Pancreas (tissue), 10 donors: ENCODE results near the gene GASK1A. TPM values are rescaled to one million over a fixed set of nuclear protein-coding genes. Genes with fewer than 3 reads are reported as not detected.
A peak's percentile ranks its signal among the peaks of the same experiment; 100 is the strongest.

Experiments
- ATAC-seq, 4 donors: fragments of 200-7000 bp; cut with Tn5 transposase; one replicate each; pipeline versions ENCODE4 v1.8.0 to v1.9.1; 2020; ENCODE audit warnings: mild to moderate bottlenecking in 4 of 4, moderate library complexity in 4 of 4
- DNase-seq, 6 donors: peaks; one replicate each; pipeline ENCODE4 v3.0.0-alpha.2; 2020
- FAIRE-seq: peaks from 2 replicates; lab custom pipeline; 2012; peaks lifted over from hg19 to GRCh38; lab: Jason Lieb, UNC
- H3K27ac ChIP-seq, 4 donors: fragments of 200-600 bp; sonication (generic); 1 replicate in 3 of 4; 2 replicates in 1 of 4; pipeline versions ENCODE4 v1.5.0 to v1.8.0; 2020
- H3K27me3 ChIP-seq, 4 donors: fragments of 200-600 bp; one replicate each; pipeline ENCODE4 v1.8.0; 2021
- H3K36me3 ChIP-seq, 3 donors: fragments of 200-600 bp; sonication (generic) in 1 of 3; one replicate each; pipeline versions ENCODE4 v1.5.0 to v1.8.0; 2020 to 2021
- H3K4me1 ChIP-seq, 3 donors: fragments of 200-600 bp; one replicate each; pipeline ENCODE4 v1.8.0; 2021
- H3K4me3 ChIP-seq, 4 donors: fragments of 200-600 bp; sonication (generic) in 2 of 4; one replicate each; pipeline versions ENCODE4 v1.5.0 to v1.8.0; 2020 to 2021
- H3K9me3 ChIP-seq, 4 donors: fragments of 200-600 bp; one replicate each; pipeline ENCODE4 v1.8.0; 2021
- CTCF ChIP-seq, 4 donors: fragments of 200-600 bp; sonication (generic) in 3 of 4; IDR thresholded peaks; one replicate each; pipeline versions ENCODE4 v1.5.0 to v1.8.0; 2021; ENCODE audit warnings: antibody characterized with exemption in 4 of 4
- WGBS, 2 donors: extraction: QIAGEN DNeasy Blood & Tissue Kit; methylation state at CpG; one replicate each; pipeline ENCODE4 v1.1.7; 2013; 5-methylcytosine and 5-hydroxymethylcytosine counted together
- intact Hi-C, 3 donors: fragments of 100-400 bp; cut with DNase I; formaldehyde crosslinking; loops; one replicate each; pipeline versions ENCODE4 v1.11.1 to v1.14.2; 2022
- polyA plus RNA-seq, 2 donors: library from polyadenylated mRNA; stranded (reverse); fragments of 200-250 nt; gene quantifications; one replicate each; pipeline ENCODE4 v1.2.3, GENCODE V29; 2013
- total RNA-seq, 6 donors: library from RNA; stranded (reverse); fragmentation: NEBNext Ultra II Directional in 4 of 6; extraction: Animal tissue kit (Norgen Biotek cat#: 25700) in 4 of 6; gene quantifications; one replicate each; pipeline versions ENCODE4 v1.2.1 to v1.2.4, GENCODE V29; 2021 to 2023
- donor health status: healthy with polysubstance abuse.
- donor health status: DM: no; HTN: no; CAD: no; lungs with moderate emphysema.
- donor health status: DM: no; HTN: no; CAD: no.
- donor health status: control.
- donor health status: control.
- donor health status: Bipolar disorder and iron deficiency.
- donor health status: DM: yes; HTN: yes; CAD: no.
- donor health status: DM: no; HTN: no; CAD: no.
- donor health status: DM: no; HTN: no; CAD: no.
- donor health status: DM: yes; HTN: yes; CAD: no.

GASK1A gene
- total and polyA plus RNA-seq, 8 donors: 1.2 to 5.8 (median 1.8) TPM

GRCh38 chr3:43095370-43095769, 116.3 kb downstream of the GASK1A start:
- H3K27ac ChIP-seq: no peak overlapping the region
- FAIRE-seq (no peak), ATAC-seq (no peak), DNase-seq (no peak)
- H3K27me3 ChIP-seq: no peaks in the 10 kb centered on the region
- 93% methylated on average over 5 of the region's 5 CpGs for WGBS, 2 donors
- peaks cover 0 to 3% (median 0%) of the 10 kb centered on the region in 3 donors for H3K4me1 ChIP-seq
- intact Hi-C loops: no loop called here
- no peaks in the 10 kb centered on the region for H3K36me3 ChIP-seq
- no peak for TF ChIP-seq CTCF (IDR thresholded peaks at IDR 0.05)
- H3K9me3 ChIP-seq: no peaks in the 10 kb centered on the region
- H3K4me3 ChIP-seq: no peak overlapping the region

- intact Hi-C loops: no loop called here
- FAIRE-seq (no peak), ATAC-seq (no peak), DNase-seq (no peak)
- WGBS, 2 donors: 89 to 92% methylated on average over 3 of the region's 3 CpGs
- H3K9me3 ChIP-seq: no peaks in the 10 kb centered on the region
- H3K4me1 ChIP-seq: no peaks in the 10 kb centered on the region
- TF ChIP-seq CTCF (IDR thresholded peaks at IDR 0.05): no peak
- no peak overlapping the region for H3K27ac ChIP-seq
- no peaks in the 10 kb centered on the region for H3K36me3 ChIP-seq
- no peak overlapping the region for H3K4me3 ChIP-seq
- H3K27me3 ChIP-seq: no peaks in the 10 kb centered on the region
Measured at GRCh38 chr3:43096761-43097160, 117.7 kb downstream of the GASK1A start.

GRCh38 chr3:43097400-43098080, 118.4 kb downstream of the GASK1A start:
- no peaks in the 10 kb centered on the region for H3K4me1 ChIP-seq

GRCh38 chr3:43098761-43099160, 119.7 kb downstream of the GASK1A start:
- Histone ChIP-seq H3K27me3 (no peaks in the 10 kb centered on the region), H3K4me1 (no peaks in the 10 kb centered on the region), H3K9me3 (no peaks in the 10 kb centered on the region), H3K4me3 (no peak overlapping the region), H3K27ac (no peak overlapping the region), H3K36me3 (no peaks in the 10 kb centered on the region)
- 91 to 94% methylated on average over 8 of the region's 8 CpGs for WGBS, 2 donors
- DNase-seq: no peak
- no peak for FAIRE-seq
- no peak for TF ChIP-seq CTCF (IDR thresholded peaks at IDR 0.05)
- intact Hi-C loops: no loop called here
- ATAC-seq: no peak

More at GRCh38 chr3:43097400-43098080, 118.4 kb downstream of the GASK1A start:
- Histone ChIP-seq H3K36me3 (no peaks in the 10 kb centered on the region), H3K27me3 (no peaks in the 10 kb centered on the region), H3K4me3 (no peak overlapping the region), H3K27ac (no peak overlapping the region), H3K9me3 (no peaks in the 10 kb centered on the region)
- intact Hi-C loops: no loop called here
- FAIRE-seq: no peak
- no peak for ATAC-seq
- no peak for DNase-seq
- WGBS, 2 donors: 74 to 76% methylated on average over 5 of the region's 5 CpGs
- no peak for TF ChIP-seq CTCF (IDR thresholded peaks at IDR 0.05)

GRCh38 chr3:43102773-43103480, 123.8 kb downstream of the GASK1A start:
- Histone ChIP-seq H3K9me3 (no peaks in the 10 kb centered on the region), H3K27ac (no peak overlapping the region), H3K27me3 (no peaks in the 10 kb centered on the region), H3K4me3 (no peak overlapping the region), H3K4me1 (peaks cover 0 to 9% (median 4%) of the 10 kb centered on the region in 3 donors), H3K36me3 (no peaks in the 10 kb centered on the region)
- ATAC-seq (peak in 1 of 4 donors; percentile 17), DNase-seq (no peak), FAIRE-seq (no peak)
- intact Hi-C loops: no loop called here
- no peak for TF ChIP-seq CTCF (IDR thresholded peaks at IDR 0.05)
- WGBS, 2 donors: 35 to 36% methylated on average over 2 of the region's 2 CpGs
